Thoracic aorta (tissue), 2 donors: ENCODE data around the gene SLC23A2. TPM values are rescaled to one million over a fixed set of nuclear protein-coding genes. Genes with fewer than 3 reads are reported as not detected.

Source experiments
- ATAC-seq: fragments of 150-250 bp; one replicate; pipeline ENCODE4 v1.8.0; 2017; ENCODE audit warnings: low read depth; ENCODE audit not compliant: insufficient number of reproducible peaks, low FRiP score
- DNase-seq: peaks from one replicate; pipeline ENCODE4 v3.0.0-alpha.2; 2020; ENCODE audit warnings: low spot score
- H3K27ac ChIP-seq, 2 donors: fragments of 200-600 bp; sonication (generic); 1 replicate in 1 of 2; 2 replicates in 1 of 2; pipeline ENCODE4 v1.5.1; 2016; ENCODE audit warnings: mild to moderate bottlenecking in 2 of 2, moderate library complexity in 2 of 2
- H3K27me3 ChIP-seq: fragments of 200-600 bp; sonication (generic); replicated peaks from 2 replicates; pipeline ENCODE4 v1.6.0; 2016; ENCODE audit warnings: mild to moderate bottlenecking; ENCODE audit not compliant: insufficient read depth
- H3K36me3 ChIP-seq: fragments of 200-600 bp; sonication (generic); one replicate; pipeline ENCODE4 v1.5.1; 2016
- H3K4me1 ChIP-seq, 2 donors: fragments of 200-600 bp; sonication (generic); 1 replicate in 1 of 2; 2 replicates in 1 of 2; pipeline versions ENCODE4 v1.5.1 to v1.6.0; 2016; ENCODE audit warnings: low read depth in 2 of 2, mild to moderate bottlenecking in 1 of 2; ENCODE audit not compliant: control insufficient read depth in 1 of 2
- H3K4me3 ChIP-seq: fragments of 200-600 bp; sonication (generic); 2 replicates; pipeline ENCODE4 v1.5.1; 2016; ENCODE audit warnings: mild to moderate bottlenecking
- H3K9me3 ChIP-seq: fragments of 200-600 bp; sonication (generic); 2 replicates; pipeline ENCODE4 v1.5.1; 2016
- total RNA-seq, 2 donors: library from RNA; depleted of rRNA; stranded (reverse); fragments of >200 nt; gene quantifications; one replicate each; pipeline versions ENCODE4 v1.1.0 to v1.2.3, GENCODE V29; 2016
- TF ChIP-seq, protein P1 (sequence below): fragments of 200-600 bp; sonication (generic); IDR thresholded peaks from one replicate; pipeline ENCODE4 v1.5.1; 2019; ENCODE audit warnings: antibody characterized with exemption

SLC23A2 gene
- total RNA-seq, 2 donors from 2014 or later, result 32.1 to 51.9 TPM

DNA sequence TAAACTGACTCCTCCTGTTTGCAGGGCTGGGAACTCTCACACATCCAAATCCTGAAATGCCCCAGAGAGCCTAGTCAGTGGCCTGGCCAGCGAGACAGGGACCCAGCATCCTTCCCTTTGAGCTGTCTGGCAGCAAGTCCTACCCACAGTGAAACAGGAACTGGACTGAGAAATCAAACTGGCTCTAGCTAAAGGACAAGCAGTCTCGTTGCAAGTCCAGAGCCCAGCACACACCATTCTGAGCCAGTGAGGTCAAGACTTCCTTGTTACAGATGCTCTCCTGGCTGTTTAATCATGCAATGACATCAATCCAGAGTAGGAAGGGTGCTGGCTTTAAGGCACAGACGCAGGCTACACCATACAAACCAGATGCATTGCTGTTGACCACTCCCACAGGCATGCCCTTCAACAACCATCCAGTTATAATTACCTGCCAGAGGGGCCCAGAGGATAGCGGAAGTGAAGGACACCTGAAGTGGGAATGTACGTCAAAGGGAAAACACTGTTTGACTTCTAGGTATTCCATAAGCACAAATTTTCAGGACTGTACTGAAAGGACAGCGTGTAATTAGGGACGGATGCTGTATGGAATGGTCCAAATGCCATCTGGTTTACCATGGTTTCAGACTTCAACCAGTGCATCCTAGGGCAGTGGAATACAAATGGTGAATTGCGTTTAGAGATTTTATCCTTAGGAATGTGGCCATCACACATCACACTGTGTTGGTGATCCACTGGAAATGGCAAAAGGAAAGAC is 114.4 kb downstream of the SLC23A2 start:
- peaks cover 9% of the 10 kb centered on the region for H3K36me3 ChIP-seq
- TF ChIP-seq, protein P1, sequence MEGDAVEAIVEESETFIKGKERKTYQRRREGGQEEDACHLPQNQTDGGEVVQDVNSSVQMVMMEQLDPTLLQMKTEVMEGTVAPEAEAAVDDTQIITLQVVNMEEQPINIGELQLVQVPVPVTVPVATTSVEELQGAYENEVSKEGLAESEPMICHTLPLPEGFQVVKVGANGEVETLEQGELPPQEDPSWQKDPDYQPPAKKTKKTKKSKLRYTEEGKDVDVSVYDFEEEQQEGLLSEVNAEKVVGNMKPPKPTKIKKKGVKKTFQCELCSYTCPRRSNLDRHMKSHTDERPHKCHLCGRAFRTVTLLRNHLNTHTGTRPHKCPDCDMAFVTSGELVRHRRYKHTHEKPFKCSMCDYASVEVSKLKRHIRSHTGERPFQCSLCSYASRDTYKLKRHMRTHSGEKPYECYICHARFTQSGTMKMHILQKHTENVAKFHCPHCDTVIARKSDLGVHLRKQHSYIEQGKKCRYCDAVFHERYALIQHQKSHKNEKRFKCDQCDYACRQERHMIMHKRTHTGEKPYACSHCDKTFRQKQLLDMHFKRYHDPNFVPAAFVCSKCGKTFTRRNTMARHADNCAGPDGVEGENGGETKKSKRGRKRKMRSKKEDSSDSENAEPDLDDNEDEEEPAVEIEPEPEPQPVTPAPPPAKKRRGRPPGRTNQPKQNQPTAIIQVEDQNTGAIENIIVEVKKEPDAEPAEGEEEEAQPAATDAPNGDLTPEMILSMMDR, result no peak
- no peak overlapping the region for H3K4me3 ChIP-seq
- H3K27ac ChIP-seq, result no peak overlapping the region
- no peaks in the 10 kb centered on the region for H3K4me1 ChIP-seq
- ATAC-seq (no peak), DNase-seq (no peak)
- H3K27me3 ChIP-seq, result no peaks in the 10 kb centered on the region
- H3K9me3 ChIP-seq, result no peaks in the 10 kb centered on the region

DNA sequence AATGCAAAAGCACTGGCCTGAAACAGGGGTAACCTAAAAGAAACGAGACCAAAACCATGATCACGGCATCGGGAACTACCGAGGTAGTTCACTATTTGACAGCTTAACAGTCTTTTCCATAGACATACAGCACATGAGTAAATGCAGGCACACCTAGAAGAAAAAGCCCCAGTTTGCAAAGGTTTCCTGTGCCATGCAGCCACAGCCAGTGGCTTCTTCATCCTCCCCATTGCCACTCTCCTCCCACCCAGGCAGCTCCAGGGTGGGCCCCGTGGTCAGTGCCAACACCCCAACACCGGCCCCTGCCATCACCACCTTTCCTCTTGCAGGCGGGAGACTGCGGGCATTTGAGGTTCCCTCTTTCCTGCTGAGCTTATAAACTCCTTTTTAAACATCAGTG is 115.4 kb downstream of the SLC23A2 start:
- no peak for ATAC-seq
- Histone ChIP-seq H3K36me3 (peaks cover 9% of the 10 kb centered on the region), H3K4me3 (no peak overlapping the region), H3K9me3 (no peaks in the 10 kb centered on the region), H3K4me1 (no peaks in the 10 kb centered on the region), H3K27ac (no peak overlapping the region), H3K27me3 (no peaks in the 10 kb centered on the region)
- TF ChIP-seq, protein P1, result no peak
- DNase-seq, result no peak

DNA sequence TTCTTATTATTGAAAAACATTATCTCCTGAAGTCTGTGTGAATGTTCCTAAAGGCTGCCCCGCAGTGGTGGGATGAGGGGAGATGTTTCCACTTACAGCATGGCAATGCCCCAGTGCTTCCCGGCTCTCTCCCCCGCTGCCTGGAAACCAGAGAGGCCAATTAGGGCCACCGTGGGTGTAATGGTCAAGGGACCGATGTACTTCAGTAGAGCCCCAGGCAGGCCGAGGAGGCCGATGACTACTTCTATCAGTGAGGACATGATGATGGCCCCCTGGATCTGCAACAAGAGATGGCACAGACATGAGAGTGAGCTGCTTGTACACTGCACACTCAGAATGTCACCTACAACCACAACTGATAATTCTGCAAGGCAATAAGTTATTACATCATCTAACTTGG is 117.8 kb downstream of the SLC23A2 start:
- TF ChIP-seq, protein P1, result no peak
- H3K27me3 ChIP-seq, result no peaks in the 10 kb centered on the region
- peaks cover 3% of the 10 kb centered on the region for H3K36me3 ChIP-seq
- H3K27ac ChIP-seq, result no peak overlapping the region
- no peaks in the 10 kb centered on the region for H3K9me3 ChIP-seq
- H3K4me1 ChIP-seq, result no peaks in the 10 kb centered on the region
- H3K4me3 ChIP-seq, result no peak overlapping the region
- no peak for DNase-seq
- no peak for ATAC-seq

DNA sequence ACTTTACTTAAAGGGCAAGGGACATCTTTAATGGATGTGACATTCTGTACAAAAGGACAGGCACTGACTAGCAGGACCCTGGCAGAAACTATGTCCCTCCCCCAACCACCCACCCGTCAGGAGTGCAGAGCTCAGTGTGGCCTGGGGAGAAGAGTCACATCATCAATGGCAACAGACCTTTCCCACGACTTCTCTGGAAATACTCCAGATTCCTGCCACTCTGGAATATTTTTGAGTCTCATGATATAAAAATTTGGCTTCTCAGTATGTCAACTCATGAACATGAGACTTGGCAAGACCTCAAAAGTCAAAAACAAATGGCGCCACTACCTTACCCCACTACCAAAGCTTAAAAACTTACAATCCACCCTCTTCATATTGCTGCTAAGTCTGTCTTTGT is 118.3 kb downstream of the SLC23A2 start:
- no peaks in the 10 kb centered on the region for H3K9me3 ChIP-seq
- no peaks in the 10 kb centered on the region for H3K27me3 ChIP-seq
- H3K4me1 ChIP-seq, result no peaks in the 10 kb centered on the region
- TF ChIP-seq, protein P1, result no peak
- peaks cover 3% of the 10 kb centered on the region for H3K36me3 ChIP-seq
- no peak overlapping the region for H3K4me3 ChIP-seq
- ATAC-seq (no peak), DNase-seq (no peak)
- H3K27ac ChIP-seq, result no peak overlapping the region

DNA sequence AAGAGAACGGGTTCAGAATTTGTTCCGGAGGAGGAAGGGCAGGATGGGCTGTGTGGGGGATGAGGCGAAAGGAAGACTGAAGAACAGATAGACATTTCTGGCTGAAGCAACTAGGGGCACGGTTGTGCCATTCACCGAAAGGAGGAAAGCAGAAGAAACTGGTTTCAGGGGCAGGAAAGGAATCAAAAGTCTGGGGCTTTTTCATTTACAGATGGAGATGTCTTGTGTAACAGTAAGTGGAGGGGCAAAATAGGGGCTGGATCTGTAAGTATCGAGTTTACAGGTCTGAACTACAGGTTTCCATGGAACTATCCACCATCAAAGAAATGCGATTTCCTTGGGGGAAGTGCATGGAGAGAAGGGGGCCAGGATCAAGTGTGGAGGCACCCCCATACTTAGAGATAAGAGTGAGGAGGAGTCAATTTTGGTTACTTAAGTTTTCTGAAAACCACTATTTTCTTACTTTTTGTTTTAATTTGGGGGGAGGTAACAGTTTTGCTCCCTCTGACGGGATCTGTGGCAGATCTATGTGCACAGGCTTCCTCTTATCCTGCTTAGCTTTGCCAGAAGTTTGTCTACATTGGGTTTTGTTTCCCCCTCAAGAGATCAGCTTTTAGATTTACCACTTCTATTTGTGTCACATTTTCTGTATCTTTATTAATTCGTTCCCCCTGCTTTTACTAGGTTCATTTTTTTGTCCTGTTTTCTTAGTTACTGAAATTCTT is 120.1 kb downstream of the SLC23A2 start:
- Histone ChIP-seq H3K4me1 (no peaks in the 10 kb centered on the region), H3K27ac (no peak overlapping the region), H3K4me3 (no peak overlapping the region), H3K9me3 (no peaks in the 10 kb centered on the region), H3K27me3 (no peaks in the 10 kb centered on the region), H3K36me3 (peaks cover 3% of the 10 kb centered on the region)
- DNase-seq, result no peak
- ATAC-seq, result no peak
- TF ChIP-seq, protein P1, result no peak
